GM12872 (cell line): ENCODE measurements around the gene PHACTR3.

ENCODE experiments used
- TF ChIP-seq, protein P1 (sequence below): IDR thresholded peaks from 3 replicates; pipeline ENCODE4 v1.5.1; 2011; ENCODE audit warnings: low read depth, mild to moderate bottlenecking, low read length, moderate library complexity; ENCODE audit not compliant: insufficient read depth

The PHACTR3 gene

DNA sequence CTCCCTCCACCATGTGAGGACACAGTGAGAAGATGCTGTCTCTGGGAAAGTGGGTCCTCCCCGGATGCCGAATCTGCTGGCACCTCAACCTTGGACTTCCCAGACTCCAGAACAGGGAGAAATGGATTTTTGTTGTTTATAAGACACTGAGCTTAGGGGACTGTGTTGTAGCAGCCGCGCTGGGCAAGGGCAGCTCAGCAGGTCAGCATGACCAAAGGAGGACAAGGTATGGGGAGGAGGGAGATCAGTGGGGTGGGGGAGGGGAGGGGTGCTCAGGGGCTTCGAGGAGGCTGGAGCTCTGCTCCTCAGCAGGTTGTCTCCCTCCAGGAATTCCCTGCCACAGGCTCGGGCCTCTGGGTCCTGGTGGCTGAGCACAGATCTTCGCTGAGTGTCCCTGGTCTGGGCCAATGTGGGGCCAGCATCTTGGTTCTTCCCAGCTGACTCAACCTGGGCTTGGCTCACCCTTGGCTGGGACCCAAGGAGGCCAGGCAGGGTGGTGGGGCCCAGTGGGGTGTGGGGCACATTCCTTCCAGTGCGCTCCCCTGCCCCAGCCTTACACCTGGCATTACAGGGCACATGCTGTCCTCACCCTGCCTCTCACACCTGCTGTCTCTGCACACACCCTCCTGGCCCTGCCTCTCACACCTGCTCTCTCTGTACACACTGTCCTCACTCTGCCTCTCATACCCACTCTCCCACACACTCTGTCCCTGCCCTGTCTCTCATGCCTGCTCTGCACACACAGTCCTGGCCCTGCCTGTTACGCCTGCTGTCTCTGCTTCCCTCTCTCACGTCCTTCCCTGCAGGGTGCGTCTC, 221.8 kb downstream of the PHACTR3 start:
- TF ChIP-seq, protein P1, sequence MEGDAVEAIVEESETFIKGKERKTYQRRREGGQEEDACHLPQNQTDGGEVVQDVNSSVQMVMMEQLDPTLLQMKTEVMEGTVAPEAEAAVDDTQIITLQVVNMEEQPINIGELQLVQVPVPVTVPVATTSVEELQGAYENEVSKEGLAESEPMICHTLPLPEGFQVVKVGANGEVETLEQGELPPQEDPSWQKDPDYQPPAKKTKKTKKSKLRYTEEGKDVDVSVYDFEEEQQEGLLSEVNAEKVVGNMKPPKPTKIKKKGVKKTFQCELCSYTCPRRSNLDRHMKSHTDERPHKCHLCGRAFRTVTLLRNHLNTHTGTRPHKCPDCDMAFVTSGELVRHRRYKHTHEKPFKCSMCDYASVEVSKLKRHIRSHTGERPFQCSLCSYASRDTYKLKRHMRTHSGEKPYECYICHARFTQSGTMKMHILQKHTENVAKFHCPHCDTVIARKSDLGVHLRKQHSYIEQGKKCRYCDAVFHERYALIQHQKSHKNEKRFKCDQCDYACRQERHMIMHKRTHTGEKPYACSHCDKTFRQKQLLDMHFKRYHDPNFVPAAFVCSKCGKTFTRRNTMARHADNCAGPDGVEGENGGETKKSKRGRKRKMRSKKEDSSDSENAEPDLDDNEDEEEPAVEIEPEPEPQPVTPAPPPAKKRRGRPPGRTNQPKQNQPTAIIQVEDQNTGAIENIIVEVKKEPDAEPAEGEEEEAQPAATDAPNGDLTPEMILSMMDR: no peak

DNA sequence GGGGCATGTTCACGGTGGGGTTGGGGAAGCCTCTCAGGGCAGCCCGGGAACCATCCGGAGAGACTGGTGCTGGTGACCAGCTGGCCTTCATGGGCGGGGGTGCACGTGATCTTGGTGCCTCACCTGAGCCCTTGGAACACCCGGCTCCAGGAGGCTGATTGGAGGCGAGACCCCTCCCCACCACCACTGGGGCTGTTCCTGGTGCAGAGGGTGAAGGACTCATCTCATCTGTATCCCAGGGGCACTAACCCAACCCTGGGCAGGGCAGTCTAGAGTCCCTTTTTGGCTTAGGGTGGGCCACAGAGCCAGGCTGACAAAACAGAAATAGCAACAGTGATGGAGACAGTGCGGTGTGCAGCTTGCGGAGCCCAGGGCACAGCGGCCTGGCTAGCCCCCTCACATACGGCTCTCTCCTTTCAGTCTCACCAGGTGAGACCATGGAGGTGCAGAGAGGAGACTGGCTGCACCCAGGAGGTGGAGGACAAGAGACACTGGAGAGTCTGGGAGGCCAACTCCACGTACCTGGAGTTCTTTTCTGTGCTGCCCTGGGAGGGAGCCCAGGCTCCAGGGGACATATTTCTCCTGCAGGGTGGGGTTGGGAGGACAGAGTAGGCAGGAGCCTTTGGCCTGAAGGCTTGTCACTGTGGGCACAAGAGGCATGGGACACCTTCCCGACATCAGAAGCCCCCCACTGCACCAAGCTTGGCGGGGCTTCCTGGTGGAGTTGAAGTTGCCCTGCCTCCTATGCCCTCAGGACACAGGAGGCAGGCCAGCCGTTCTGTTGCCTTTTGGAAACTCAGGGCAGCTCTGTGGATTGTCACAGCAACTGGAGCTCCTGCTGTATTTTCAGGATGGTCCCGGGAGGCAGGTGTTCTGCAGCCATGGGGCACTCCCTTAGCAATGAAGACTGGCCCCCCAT, 223.1 kb downstream of the PHACTR3 start:
- TF ChIP-seq, protein P1: no peak

DNA sequence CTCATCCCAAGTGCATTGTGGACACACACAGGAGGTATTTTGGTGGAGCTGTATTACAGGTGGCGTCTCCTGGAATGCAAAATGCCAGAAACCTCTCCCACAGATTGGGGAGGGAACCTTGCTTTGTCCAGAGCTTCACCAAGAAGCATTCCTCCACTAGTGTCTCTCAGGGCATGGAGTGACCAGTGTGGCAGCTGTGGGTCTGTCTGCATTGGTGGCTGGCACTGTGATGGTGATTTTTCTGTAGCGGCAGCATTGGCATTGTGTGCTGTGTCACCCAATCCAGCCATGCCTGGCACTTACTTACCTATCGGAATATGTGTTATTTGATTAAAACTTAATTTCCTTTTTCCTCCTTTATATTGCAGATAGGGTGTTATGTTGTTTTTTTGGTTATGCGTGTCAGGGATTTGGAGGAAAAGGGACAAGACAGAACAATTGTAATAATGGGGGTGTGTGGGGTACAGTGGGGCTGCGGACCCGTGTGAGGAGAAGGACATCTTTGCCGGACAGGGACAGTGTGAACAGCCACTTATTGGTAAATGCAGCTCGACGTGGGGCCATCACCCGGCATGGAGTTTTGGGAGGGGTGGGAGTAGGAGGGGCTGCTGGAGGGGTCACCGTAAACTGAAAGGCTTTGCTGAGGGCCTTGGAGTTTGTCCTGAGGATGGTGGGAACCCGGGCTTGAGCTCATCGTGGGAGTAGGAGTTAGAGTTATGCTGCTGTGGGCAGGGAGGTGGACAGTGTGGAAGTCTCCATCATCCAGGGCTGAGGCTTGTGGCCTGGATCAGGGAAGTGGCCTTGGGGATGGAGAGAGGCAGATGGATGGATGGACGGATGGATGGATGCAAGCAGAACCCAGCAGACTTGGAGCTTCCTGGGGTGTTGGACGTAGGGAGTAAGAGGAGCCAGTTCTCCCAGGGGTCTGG, 224.0 kb downstream of the PHACTR3 start:
- TF ChIP-seq, protein P1: no peak

DNA sequence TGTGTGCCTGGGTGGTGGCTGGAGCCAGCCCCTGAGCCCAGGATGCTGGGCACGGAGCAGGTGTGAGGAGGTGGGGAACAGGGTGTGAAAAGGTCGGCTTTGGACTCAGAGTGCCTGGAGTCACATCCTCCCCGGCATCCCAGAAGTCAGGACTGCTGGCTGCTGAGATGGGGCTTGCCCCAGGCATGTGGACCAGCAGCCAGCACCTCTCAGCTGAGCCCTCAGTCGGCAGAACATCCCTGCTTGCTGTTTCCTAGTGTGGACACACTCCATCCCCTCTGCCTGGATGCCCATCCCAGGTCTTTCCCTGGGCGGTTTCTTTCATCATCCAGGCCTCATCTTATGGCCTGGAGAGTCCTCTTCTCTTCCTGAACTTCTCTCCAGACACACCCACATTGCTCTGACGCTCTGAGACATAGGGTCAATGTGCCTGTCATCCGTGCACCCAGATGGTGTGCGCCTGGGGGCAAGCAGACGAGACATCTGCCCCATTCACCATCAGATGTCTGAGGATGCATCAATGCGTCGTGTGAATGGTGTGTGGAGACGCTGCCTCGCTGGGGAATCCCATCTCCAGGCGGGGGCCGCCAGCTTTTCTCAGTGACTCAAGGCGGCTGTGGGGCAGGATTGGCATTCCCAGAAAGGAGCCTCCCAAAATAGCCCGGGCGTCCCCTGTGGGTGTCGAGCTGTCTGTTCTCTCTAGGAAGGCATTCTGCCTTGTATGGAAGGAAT, 224.9 kb downstream of the PHACTR3 start:
- TF ChIP-seq, protein P1: no peak

DNA sequence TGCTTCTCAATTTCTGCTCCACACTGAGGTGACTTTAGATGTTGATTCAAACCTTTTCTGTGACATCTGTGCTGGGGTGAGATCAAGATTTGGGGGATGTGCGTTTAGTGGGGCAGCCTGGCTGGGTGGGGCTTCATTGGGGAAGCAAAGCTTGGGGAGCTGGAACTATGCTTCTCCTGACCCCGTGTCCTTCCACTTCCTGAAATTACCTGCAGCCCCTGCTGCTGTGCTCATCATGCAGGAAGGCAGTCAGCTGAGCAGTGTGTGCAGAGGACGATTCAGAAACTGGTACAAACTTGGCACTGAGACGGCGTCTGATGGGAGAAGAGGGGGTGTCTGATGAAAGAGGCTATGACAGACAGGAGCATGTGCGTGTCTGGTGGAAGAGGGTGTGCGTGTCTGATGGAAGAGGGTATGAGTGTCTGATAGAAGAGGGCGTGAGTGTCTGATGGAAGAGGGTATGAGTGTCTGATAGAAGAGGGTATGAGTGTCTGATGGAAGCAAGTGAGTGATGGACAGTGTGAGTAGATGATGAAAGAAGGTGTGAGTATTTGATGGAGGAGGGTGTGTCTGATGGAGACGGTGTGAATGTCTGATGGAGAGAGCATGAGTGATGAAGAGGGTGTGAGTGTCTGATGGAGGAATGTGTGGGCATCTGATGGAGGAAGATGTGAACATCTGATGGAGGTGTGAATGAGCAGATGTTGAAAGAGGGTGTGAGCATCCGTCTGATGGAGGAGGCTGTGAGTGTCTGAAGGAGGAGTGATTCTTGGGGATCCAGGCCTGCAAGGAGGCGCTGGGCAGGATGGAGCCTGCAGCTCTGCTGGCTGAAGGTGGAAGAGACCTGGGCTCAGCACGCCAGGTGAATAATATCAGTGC, 225.7 kb downstream of the PHACTR3 start:
- TF ChIP-seq, protein P1: no peak

DNA sequence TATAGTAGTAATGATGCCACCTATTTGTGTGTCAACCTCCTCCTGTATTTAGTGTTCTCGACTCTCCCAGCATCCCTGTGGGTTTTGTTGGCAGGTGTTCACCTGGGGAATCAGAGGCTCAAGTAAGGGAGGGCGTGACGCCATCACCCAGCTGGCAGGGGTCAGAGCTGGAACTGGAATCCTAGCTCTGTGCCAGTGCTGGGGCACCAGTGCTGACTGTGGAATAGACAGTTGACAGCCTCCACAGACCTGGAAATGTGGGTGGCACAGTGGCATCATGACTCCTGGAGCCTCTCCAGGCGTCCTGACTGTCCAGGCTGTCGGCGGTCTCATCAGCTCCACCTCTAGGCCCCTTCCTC, 226.3 kb downstream of the PHACTR3 start:
- TF ChIP-seq, protein P1: no peak
